ENCODE results near the gene TAPT1. TPM values are rescaled to one million over a fixed set of nuclear protein-coding genes. Genes with fewer than 3 reads are reported as not detected.
"Not testable (repeated sequence)": the region's sequence is repeated elsewhere in the genome, so short reads cannot be mapped to it uniquely, and the experiment has no call there.

The TAPT1 gene
- total RNA-seq, 1 donor from 2014 or later, result 7.0 TPM

DNA sequence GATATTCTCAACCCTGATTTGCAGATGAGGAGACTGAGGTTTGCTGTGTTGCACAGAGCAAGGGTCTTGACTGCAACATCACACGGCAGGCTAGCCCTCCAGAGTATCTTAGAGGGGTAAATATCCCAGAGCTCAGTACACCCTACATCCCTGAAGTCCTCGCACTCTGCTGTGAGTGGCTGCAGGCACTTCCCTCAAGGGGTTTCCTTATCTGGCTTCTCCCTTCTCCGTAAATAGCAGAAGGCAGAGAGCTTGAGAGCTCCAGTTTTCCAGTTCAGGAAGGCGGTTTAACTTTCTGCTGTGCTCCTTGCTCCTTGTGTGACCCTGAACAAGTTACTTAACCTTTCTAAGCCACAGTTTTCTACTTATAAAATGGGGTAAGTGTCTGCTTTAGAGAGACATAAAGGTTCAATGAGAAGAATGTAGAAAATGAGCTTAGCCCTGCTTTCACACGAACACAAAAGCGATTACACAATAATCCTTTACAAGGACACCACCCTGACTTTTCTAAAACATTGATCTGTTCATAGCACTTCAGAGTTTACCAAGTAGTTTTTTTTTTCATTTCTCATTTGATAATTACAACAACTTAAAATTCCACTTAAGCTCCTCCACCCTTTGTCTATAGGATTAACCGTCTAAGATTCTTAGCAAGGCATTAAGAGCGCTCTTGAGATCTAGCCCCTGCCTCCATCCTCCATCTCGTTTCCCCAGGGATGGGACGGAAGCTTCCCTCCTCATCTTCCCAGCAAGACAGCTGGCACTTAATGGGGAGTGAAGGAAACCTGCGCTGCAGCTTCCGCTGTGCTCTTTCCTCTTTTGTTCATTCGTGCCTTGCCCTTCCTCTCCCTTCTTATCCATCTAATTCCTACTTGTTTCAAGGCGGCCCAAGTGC, 68.4 kb downstream of the TAPT1 start:
- no peak overlapping the region for H3K4me3 ChIP-seq (ENCODE audit: low read depth, low read length)
- no peak for DNase-seq (ENCODE audit: low read depth)

DNA sequence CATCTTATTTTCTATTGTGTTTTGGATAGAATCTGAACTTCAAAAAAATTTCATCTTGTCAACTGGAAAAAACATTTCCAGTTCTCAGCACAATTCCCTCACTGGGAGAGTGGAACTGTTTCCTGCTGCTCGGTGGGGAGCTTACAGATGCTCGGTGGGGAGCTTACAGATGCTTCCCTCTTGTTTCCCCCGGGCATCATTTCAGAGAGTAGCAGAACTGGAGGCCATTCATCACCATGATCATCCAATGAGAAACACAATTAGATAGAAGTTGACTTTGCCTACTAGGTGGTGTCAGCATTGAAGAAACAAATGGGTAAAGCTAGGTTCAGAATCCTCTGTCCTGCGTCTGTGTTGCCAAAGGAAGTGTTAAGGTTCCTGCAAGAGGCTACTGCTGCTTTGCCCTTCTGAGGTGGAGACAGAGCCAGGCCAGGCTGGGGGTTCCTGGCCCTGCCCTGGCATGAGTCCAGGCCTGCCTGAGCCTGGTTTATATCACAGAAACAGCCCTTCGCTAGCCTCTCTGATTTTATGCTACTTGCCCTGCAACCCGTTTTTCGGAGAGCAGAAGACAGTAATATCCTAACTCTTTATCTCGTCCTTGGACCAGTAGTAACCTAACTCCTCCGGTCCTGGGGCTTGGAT, 70.6 kb downstream of the TAPT1 start:
- DNase-seq (ENCODE audit: low read depth), result no peak
- no peak overlapping the region for H3K4me3 ChIP-seq (ENCODE audit: low read depth, low read length)
- TF ChIP-seq, protein P1, sequence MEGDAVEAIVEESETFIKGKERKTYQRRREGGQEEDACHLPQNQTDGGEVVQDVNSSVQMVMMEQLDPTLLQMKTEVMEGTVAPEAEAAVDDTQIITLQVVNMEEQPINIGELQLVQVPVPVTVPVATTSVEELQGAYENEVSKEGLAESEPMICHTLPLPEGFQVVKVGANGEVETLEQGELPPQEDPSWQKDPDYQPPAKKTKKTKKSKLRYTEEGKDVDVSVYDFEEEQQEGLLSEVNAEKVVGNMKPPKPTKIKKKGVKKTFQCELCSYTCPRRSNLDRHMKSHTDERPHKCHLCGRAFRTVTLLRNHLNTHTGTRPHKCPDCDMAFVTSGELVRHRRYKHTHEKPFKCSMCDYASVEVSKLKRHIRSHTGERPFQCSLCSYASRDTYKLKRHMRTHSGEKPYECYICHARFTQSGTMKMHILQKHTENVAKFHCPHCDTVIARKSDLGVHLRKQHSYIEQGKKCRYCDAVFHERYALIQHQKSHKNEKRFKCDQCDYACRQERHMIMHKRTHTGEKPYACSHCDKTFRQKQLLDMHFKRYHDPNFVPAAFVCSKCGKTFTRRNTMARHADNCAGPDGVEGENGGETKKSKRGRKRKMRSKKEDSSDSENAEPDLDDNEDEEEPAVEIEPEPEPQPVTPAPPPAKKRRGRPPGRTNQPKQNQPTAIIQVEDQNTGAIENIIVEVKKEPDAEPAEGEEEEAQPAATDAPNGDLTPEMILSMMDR (conservative IDR thresholded peaks at IDR 0.05; ENCODE audit: low read depth, low read length), result no peak

More for the DNA sequence above, 68.4 kb downstream of the TAPT1 start:
- TF ChIP-seq, protein P1 (conservative IDR thresholded peaks at IDR 0.05; ENCODE audit: low read depth, low read length), result no peak

DNA sequence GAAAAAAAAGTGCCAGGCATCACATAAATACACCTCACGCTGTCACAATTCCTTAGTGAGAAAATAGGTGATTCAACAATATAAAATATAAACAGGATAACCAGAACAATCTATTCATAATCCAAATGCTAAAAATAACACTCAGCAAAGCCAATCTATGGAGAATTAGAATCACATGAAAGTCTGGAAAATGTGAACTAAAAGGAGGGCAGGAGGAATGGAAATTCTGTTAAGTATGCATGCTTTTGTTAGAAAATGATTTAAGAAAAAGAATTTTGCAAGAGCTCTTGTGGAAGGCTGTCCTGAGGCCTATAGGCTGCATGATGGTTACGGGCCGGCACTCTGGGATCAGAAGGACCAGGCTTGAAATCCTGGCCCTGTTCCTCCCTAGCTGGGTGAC, 71.8 kb downstream of the TAPT1 start:
- no peak overlapping the region for H3K4me3 ChIP-seq (ENCODE audit: low read depth, low read length)
- TF ChIP-seq, protein P1 (conservative IDR thresholded peaks at IDR 0.05; ENCODE audit: low read depth, low read length), result no peak
- DNase-seq (ENCODE audit: low read depth), result no peak

DNA sequence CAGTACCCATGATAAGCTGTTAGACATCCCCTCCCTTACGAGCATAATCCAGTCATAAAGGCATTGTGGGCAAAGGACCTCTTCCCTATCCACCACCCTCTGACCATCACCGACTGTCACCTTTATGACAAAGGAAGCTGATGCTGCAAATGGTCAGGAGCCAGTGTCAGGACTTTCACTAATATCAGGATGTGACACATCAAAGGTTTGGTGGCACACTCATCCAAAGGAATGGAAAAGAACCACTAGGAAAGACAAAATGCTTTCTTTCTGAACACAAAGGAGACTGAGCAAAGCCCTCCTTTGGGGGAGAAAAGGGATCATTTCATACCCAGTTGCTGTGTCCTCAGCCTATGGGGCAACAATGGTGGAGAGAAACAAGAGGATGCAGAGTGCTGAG, 75.6 kb downstream of the TAPT1 start:
- TF ChIP-seq, protein P1 (conservative IDR thresholded peaks at IDR 0.05; ENCODE audit: low read depth, low read length), result no peak
- H3K4me3 ChIP-seq (ENCODE audit: low read depth, low read length), result no peak overlapping the region
- DNase-seq (ENCODE audit: low read depth), result no peak

DNA sequence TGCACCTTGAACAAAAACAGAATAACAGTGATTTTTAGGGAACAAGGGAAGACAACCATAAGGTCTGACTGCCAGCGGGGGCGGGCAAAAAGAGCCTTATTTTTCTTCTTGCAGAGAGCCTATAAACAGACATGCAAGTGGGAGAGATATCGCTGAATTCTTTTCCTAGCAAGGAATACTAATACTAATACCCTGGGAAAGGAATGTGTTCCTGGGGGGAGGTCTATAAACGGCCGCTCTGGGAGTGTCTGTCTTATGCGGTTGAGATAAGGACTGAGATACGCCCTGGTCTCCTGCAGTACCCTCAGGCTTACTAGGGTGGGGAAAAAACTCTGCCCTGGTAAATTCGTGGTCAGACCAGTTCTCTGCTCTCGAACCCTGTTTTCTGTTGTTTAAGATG, 81.4 kb downstream of the TAPT1 start:
- H3K4me3 ChIP-seq (ENCODE audit: low read depth, low read length); DNase-seq (ENCODE audit: low read depth): not testable (repeated sequence)

DNA sequence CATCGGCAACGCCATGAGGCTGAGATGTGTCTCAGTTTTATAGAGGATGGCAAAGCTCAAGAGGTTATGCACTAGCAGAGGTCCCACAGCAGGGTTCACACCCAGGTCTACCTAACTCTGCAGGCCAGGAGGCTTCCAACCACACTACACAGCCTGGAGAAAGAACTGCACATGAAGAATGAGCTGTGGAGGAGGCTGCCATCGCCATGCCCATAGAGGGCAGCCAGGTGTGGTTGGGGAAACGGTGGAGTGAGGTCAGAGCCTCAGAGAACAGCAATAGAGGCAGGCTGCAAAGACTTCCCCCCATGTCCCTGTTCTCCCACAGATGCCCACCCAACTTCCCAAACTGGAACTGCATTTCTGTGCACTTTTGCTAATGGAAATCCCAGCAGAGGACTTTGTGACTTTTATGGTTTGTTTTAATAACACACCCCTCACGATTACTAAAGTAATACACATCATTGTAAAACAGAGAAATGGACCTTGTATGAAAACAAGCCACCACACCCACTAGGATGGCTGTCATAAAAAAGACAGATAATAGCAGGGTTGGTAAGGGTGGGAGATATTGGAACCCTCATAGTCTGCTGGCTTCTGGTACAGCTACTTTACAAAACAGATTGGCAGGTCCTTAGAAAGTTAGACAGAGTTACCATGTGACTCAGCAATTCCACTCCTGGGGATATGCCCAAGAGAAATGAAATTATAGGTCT, 83.5 kb downstream of the TAPT1 start:
- TF ChIP-seq, protein P1 (conservative IDR thresholded peaks at IDR 0.05; ENCODE audit: low read depth, low read length), result no peak
- H3K4me3 ChIP-seq (ENCODE audit: low read depth, low read length), result no peak overlapping the region
- DNase-seq (ENCODE audit: low read depth), result no peak

DNA sequence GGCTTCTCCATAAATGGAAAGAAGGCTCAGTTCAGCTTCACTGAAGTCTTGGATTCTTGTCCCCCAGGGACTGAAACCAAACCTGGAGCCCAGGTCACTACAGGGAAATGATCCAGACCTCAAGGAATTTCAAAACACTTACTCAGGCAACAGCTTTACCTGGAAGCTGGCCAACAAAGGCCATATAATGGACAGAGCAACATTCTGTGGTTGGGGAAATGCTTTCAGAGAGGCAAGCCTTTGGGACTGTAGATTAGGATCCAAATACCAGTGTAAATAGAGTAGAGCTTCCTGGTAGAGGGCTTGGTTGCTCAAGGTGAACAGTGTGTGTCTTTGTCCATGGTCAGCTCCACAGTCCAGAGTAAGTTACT, 85.4 kb downstream of the TAPT1 start:
- TF ChIP-seq, protein P1 (conservative IDR thresholded peaks at IDR 0.05; ENCODE audit: low read depth, low read length), result no peak
- H3K4me3 ChIP-seq (ENCODE audit: low read depth, low read length), result no peak overlapping the region
- peak; percentile 100 for DNase-seq (ENCODE audit: low read depth)

All from epithelial cell of proximal tubule (primary cell).